ENCODE results near the gene GUCY2D.

- TF ChIP-seq, protein P1, sequence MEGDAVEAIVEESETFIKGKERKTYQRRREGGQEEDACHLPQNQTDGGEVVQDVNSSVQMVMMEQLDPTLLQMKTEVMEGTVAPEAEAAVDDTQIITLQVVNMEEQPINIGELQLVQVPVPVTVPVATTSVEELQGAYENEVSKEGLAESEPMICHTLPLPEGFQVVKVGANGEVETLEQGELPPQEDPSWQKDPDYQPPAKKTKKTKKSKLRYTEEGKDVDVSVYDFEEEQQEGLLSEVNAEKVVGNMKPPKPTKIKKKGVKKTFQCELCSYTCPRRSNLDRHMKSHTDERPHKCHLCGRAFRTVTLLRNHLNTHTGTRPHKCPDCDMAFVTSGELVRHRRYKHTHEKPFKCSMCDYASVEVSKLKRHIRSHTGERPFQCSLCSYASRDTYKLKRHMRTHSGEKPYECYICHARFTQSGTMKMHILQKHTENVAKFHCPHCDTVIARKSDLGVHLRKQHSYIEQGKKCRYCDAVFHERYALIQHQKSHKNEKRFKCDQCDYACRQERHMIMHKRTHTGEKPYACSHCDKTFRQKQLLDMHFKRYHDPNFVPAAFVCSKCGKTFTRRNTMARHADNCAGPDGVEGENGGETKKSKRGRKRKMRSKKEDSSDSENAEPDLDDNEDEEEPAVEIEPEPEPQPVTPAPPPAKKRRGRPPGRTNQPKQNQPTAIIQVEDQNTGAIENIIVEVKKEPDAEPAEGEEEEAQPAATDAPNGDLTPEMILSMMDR (IDR thresholded peaks at IDR 0.05; ENCODE audit: poor library complexity, severe bottlenecking): no peak
- TF ChIP-seq REST (IDR thresholded peaks at IDR 0.05; ENCODE audit: borderline replicate concordance) (no peak), POLR2AphosphoS5 (IDR thresholded peaks at IDR 0.05) (no peak), EZH2 (IDR thresholded peaks at IDR 0.05; ENCODE audit: borderline replicate concordance, insufficient read depth, low read length, poor library complexity, severe bottlenecking) (no peak), SMC3 (conservative IDR thresholded peaks at IDR 0.05; ENCODE audit: poor library complexity) (no peak)
Observed at GRCh38 chr17:8019166-8019565, 16.8 kb downstream of the GUCY2D start.

All from neural cell (in vitro differentiated cells).